ENCODE data around the gene PHYHD1. TPM values are rescaled to one million over a fixed set of nuclear protein-coding genes. Genes with fewer than 3 reads are reported as not detected.
A peak's percentile ranks its signal among the peaks of the same experiment; 100 is the strongest.
"Not testable (repeated sequence)": the region's sequence is repeated elsewhere in the genome, so short reads cannot be mapped to it uniquely, and the experiment has no call there.

PHYHD1 gene
- total RNA-seq, 2 experiments from 2014 or later = 0.21 to 0.44 TPM

DNA sequence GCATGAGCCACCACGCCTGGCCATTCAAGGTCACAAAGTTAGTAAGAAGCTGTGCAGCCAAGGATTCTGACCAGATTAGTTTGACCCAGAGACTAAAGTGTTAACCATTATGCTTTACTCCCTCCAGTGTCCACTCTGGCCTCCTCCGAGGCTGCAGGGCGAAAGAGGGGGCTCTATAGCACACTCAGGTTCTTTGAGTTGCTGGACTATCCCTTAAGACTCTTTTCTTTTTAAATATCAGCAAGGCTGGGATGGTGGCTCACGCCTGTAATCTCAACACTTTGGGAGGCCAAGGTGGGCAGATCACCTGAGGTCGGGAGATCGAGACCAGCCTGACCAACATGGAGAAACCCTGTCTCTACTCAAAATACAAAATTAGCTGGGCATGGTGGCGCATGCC is 24.2 kb downstream of the PHYHD1 start:
- POLR2A ChIA-PET = interaction anchor here (0.8 to 1.1 kb wide), 2 partner anchors 145 to 170 kb away, joined by 3 to 6 read pairs; no protein-coding TSS in a partner anchor
- not testable (repeated sequence) for ATAC-seq; H3K9me3 Mint-ChIP-seq (ENCODE audit: low read depth); H3K27ac Mint-ChIP-seq; H3K27me3 Mint-ChIP-seq; DNase-seq; H3K4me3 Mint-ChIP-seq
- H3K36me3 Mint-ChIP-seq (ENCODE audit: low read depth) = peaks cover 19% of the 10 kb centered on the region
- CTCF ChIA-PET = interaction anchor here (1.0 to 1.1 kb wide), 2 partner anchors 16 to 67 kb away, joined by 3 to 5 read pairs; no protein-coding TSS in a partner anchor
- H3K4me1 Mint-ChIP-seq = peaks cover 20% of the 10 kb centered on the region
- intact Hi-C loops (cut with DNase I, micrococcal nuclease) = loop anchor here (5.0 kb wide), 2 partner anchors 258 to 573 kb away; partner anchors contain the start of genes SET (in 1 of the 2) and URM1 (in 1 of the 2)

DNA sequence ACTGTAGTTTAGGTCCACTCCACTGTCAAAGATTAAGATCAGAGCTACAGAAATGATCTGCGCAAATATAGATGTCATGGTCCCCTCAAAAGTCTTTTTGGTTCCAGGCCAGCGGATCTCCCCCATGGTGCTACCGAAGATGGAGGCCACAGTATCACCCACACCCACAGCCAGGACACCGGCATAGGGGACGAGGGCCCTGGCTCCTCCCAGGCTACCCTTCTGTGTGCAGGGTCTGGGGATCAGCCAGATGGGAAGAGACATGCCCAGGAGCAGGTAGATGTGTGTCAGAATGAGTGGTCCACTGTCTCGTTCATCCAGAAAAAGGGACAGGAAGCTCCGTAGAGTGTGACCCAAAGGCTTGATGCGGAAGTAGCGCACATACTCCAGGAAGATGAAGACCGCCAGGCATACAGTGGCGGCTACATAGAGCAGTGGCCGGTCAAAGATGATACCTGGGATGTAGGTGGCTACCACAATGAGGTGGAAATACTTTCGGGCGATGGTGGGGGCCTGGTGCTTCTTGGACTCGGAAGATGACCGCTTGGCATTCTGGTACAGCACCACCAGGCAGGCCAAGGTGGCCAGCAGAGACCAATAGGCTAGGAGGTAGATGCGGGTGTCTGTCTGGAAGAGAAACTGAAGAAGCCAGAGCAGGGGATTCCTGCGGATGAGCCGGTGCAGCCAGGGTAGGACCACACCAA is 25.2 kb downstream of the PHYHD1 start:
- peak overlapping the region; percentile 89 for H3K4me3 Mint-ChIP-seq
- POLR2A ChIA-PET = interaction anchor here (0.7 to 1.1 kb wide), 3 partner anchors 146 to 647 kb away, joined by 3 to 6 read pairs (median 4); no protein-coding TSS in a partner anchor
- ATAC-seq = no peak
- intact Hi-C loops (cut with DNase I, micrococcal nuclease) = loop anchor here (2.0 to 5.0 kb wide), 3 partner anchors 43 to 574 kb away; partner anchors contain the start of genes SET (in 1 of the 2) and URM1 (in 1 of the 2)
- H3K9me3 Mint-ChIP-seq (ENCODE audit: low read depth) = no peaks in the 10 kb centered on the region
- peak overlapping the region; percentile 95 for H3K27ac Mint-ChIP-seq
- CTCF ChIA-PET = interaction anchor here (0.7 to 1.0 kb wide), 2 partner anchors 17 to 19 kb away, joined by 3 to 5 read pairs; no protein-coding TSS in a partner anchor
- peaks cover 23% of the 10 kb centered on the region for H3K4me1 Mint-ChIP-seq
- DNase-seq = no peak
- H3K27me3 Mint-ChIP-seq = no peaks in the 10 kb centered on the region
- peaks cover 24% of the 10 kb centered on the region for H3K36me3 Mint-ChIP-seq (ENCODE audit: low read depth)

DNA sequence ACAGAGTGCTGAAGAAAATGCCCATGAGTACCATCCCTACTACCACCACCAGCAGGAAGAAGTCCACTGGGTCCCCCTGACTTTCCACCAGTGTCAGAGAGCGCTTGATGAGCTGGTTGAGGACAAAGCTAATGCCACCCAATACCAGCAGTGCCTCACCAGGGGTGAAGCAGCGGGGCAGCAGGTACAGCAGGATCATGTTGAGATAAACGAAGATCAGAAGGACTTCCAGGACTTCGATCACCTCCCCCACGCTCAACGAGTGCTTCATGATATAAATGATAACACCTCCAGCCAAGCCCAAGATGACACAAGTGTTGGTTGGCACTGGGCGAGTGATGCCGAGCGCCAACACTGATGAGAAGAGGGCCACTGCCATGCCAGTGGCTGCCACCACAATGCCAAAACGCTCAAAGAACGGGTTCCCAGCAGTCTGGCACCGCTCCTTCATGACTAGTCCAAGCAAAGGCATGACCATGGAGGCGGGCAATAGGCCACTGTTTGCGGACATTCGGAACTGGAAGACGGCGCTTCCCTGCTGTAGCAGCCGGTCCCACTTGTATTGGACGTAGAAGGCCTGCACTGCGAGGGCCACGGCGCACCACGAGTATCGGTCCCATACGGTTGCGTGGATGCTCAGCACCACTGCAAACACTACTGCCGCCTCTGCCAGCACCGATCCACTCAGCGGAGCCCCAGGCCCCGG is 25.9 kb downstream of the PHYHD1 start:
- peak overlapping the region; percentile 95 for H3K27ac Mint-ChIP-seq
- ATAC-seq = peak; percentile 27
- intact Hi-C loops (cut with DNase I, micrococcal nuclease) = loop anchor here (1.0 to 5.0 kb wide), 20 partner anchors 44 to 696 kb away; partner anchors contain the start of genes LRRC8A (in 2 of the 2), SET (in 2 of the 2), DOLPP1 (in 1 of the 2) and DYNC2I2 (in 1 of the 2)
- H3K4me1 Mint-ChIP-seq = peaks cover 28% of the 10 kb centered on the region
- H3K36me3 Mint-ChIP-seq (ENCODE audit: low read depth) = peaks cover 30% of the 10 kb centered on the region
- peak; percentile 31 for DNase-seq
- H3K27me3 Mint-ChIP-seq = no peaks in the 10 kb centered on the region
- ChIA-PET CTCF (interaction anchor here (1.0 kb wide), 1 partner anchor 18 kb away, joined by 4 read pairs; no protein-coding TSS in a partner anchor), POLR2A (interaction anchor here (0.6 to 0.7 kb wide), 3 partner anchors 7 to 201 kb away, joined by 3 read pairs; no protein-coding TSS in a partner anchor)
- H3K4me3 Mint-ChIP-seq = peak overlapping the region; percentile 89
- H3K9me3 Mint-ChIP-seq (ENCODE audit: low read depth) = no peaks in the 10 kb centered on the region

DNA sequence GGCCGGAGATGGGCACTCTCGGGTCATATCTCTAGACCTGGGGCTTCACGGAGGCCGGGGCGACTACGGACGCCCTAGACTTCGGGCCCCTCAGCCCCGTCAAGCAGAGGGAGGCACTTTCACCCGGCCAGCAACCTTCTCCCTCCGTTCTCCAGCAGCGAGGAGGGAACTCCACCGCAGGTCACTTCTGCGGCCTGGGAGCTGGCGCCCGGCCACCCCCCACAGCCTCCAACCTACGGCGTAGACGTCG is 26.4 kb downstream of the PHYHD1 start:
- Mint-ChIP-seq H3K36me3 (ENCODE audit: low read depth) (peaks cover 30% of the 10 kb centered on the region), H3K27ac (peak overlapping the region; percentile 95), H3K4me1 (peaks cover 28% of the 10 kb centered on the region), H3K9me3 (ENCODE audit: low read depth) (no peaks in the 10 kb centered on the region), H3K4me3 (peak overlapping the region; percentile 89), H3K27me3 (no peaks in the 10 kb centered on the region)
- no peak for DNase-seq
- ChIA-PET CTCF (interaction anchor here (0.6 to 1.0 kb wide), 3 partner anchors 18 to 394 kb away, joined by 3 to 4 read pairs (median 3); no protein-coding TSS in a partner anchor), POLR2A (interaction anchor here (0.6 kb wide), 1 partner anchor 8 kb away, joined by 3 read pairs; no protein-coding TSS in a partner anchor)
- intact Hi-C loops (cut with DNase I, micrococcal nuclease) = loop anchor here (1.0 to 5.0 kb wide), 20 partner anchors 44 to 697 kb away; partner anchors contain the start of genes LRRC8A (in 2 of the 2), SET (in 2 of the 2), DOLPP1 (in 1 of the 2) and DYNC2I2 (in 1 of the 2)
- ATAC-seq = no peak

DNA sequence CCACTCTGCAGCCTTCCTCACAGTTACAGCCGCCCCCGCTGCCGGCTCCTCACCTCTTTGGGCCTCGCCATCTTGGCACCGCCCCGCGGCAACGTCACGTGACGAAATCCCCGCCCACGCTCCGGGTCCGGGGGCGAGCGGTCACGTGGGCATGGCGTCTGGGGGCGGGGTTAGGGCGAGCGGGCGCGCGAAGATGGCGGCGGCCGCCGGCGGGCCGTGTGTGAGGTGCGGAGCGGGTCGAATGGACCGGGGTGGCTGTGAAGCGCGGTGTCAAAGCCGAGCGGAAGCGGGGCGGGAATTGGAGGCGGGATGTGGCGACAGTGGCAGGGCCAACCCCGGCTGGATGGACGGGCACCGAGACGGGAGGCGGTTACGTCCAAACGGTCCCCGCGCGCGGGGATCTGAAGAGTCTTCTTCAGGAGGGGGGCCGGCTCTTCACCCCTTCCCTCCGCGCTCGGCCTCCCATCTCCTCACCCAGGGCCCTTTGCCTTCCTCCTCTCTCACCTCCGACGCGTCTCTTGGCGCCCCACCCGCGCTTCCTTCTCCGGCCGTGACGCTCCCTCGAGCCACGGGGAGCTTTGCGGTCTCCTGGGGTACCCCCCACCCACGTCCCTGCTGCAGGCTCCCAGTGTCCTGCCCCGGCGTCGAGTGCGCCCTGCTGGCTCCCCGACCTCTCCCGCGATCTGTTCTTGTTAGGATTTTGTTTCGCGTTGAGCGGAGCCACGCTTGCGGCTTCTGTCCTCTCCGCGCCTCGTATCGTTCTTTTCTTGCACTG is 26.9 kb downstream of the PHYHD1 start, which contains the start of the genes DOLK and NUP188:
DOLK (minus strand) TSS at position 77 of the 775 bp plus-strand sequence. CDS start 300 bp downstream, outside the sequence.
NUP188 (plus strand) TSS at position 173 of the 775 bp plus-strand sequence; CDS start at position 194, 21 bp downstream.
- no peaks in the 10 kb centered on the region for H3K27me3 Mint-ChIP-seq
- no peaks in the 10 kb centered on the region for H3K9me3 Mint-ChIP-seq (ENCODE audit: low read depth)
- DNase-seq (peak; percentile 99), ATAC-seq (peak; percentile 80)
- ChIA-PET POLR2A (interaction anchor here (0.6 to 1.4 kb wide), 8 partner anchors 8 to 811 kb away, joined by 3 to 7 read pairs (median 4); partner anchors contain the start of gene KYAT1), CTCF (interaction anchor here (0.6 to 1.1 kb wide), 7 partner anchors 18 to 394 kb away, joined by 3 to 4 read pairs (median 3); partner anchors contain the start of gene ENDOG)
- H3K27ac Mint-ChIP-seq = peak within 1 kb of the TSS; percentile 95
- peak within 1 kb of the TSS; percentile 89 for H3K4me3 Mint-ChIP-seq
- intact Hi-C loops (cut with DNase I, micrococcal nuclease) = loop anchor here (1.0 to 5.0 kb wide), 20 partner anchors 45 to 697 kb away; partner anchors contain the start of genes LRRC8A (in 2 of the 2), SET (in 2 of the 2), DOLPP1 (in 1 of the 2) and DYNC2I2 (in 1 of the 2)
- peaks cover 29% of the 10 kb centered on the region for H3K4me1 Mint-ChIP-seq
- peaks cover 32% of the 10 kb centered on the region for H3K36me3 Mint-ChIP-seq (ENCODE audit: low read depth)

GRCh38 chr9:128961403-128961802 is 40.6 kb downstream of the PHYHD1 start:
- H3K9me3 Mint-ChIP-seq (ENCODE audit: low read depth); H3K4me1 Mint-ChIP-seq; ATAC-seq; intact Hi-C loops (cut with DNase I, micrococcal nuclease); H3K27me3 Mint-ChIP-seq; DNase-seq; H3K4me3 Mint-ChIP-seq; H3K27ac Mint-ChIP-seq: not testable (repeated sequence)
- H3K36me3 Mint-ChIP-seq (ENCODE audit: low read depth) = peaks cover 40% of the 10 kb centered on the region
- CTCF ChIA-PET = interaction anchor here (0.6 to 0.7 kb wide), 3 partner anchors 19 to 631 kb away, joined by 3 read pairs; no protein-coding TSS in a partner anchor
- POLR2A ChIA-PET = interaction anchor here (0.6 kb wide), 1 partner anchor 13 kb away, joined by 4 read pairs; no protein-coding TSS in a partner anchor

GRCh38 chr9:128969491-128969890 is 48.7 kb downstream of the PHYHD1 start:
- Mint-ChIP-seq H3K9me3 (ENCODE audit: low read depth) (no peaks in the 10 kb centered on the region), H3K27ac (no peak overlapping the region), H3K27me3 (no peaks in the 10 kb centered on the region), H3K4me3 (no peak overlapping the region), H3K4me1 (no peaks in the 10 kb centered on the region), H3K36me3 (ENCODE audit: low read depth) (peaks cover 53% of the 10 kb centered on the region)
- intact Hi-C loops (cut with DNase I, micrococcal nuclease) = no loop called here
- DNase-seq (no peak), ATAC-seq (no peak)
- ChIA-PET POLR2A (no interaction called here), CTCF (no interaction called here)

GRCh38 chr9:128972956-128973355 is 52.2 kb downstream of the PHYHD1 start:
- Mint-ChIP-seq H3K27ac (no peak overlapping the region), H3K27me3 (no peaks in the 10 kb centered on the region), H3K36me3 (ENCODE audit: low read depth) (peaks cover 63% of the 10 kb centered on the region), H3K9me3 (ENCODE audit: low read depth) (no peaks in the 10 kb centered on the region), H3K4me3 (no peak overlapping the region), H3K4me1 (no peaks in the 10 kb centered on the region)
- ChIA-PET POLR2A (no interaction called here), CTCF (no interaction called here)
- intact Hi-C loops (cut with DNase I, micrococcal nuclease) = no loop called here
- ATAC-seq = no peak
- DNase-seq = no peak

- POLR2A ChIA-PET = no interaction called here
- CTCF ChIA-PET = no interaction called here
- H3K36me3 Mint-ChIP-seq (ENCODE audit: low read depth) = peaks cover 63% of the 10 kb centered on the region
These were observed 58.3 kb downstream of the PHYHD1 start for GRCh38 chr9:128979111-128979510.

DNA sequence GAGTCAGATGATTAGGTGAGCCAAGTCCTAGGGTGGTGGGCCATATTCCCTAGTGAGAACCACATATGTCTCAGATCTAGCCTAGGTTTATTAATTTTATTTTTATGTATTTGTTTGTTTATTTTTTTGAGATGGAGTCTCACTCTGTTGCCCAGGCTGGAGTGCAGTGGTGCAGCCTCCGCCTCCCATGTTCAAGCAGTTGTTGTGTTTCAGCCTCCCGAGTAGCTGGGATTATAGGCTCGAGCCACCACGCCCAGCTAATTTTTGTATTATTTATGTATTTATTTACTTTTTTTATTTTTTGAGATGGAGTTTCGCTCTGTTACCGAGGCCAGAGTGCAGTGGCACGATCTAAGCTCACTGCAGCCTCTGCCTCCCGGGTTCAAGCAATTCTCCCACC is 62.8 kb downstream of the PHYHD1 start:
- ChIA-PET CTCF (no interaction called here), POLR2A (no interaction called here)
- intact Hi-C loops (cut with DNase I, micrococcal nuclease) = no loop called here
- Mint-ChIP-seq H3K27ac (no peak overlapping the region), H3K27me3 (no peaks in the 10 kb centered on the region), H3K4me3 (no peak overlapping the region), H3K4me1 (no peaks in the 10 kb centered on the region), H3K36me3 (ENCODE audit: low read depth) (peaks cover 74% of the 10 kb centered on the region), H3K9me3 (ENCODE audit: low read depth) (no peaks in the 10 kb centered on the region)
- ATAC-seq (no peak), DNase-seq (no peak)

More at GRCh38 chr9:128979111-128979510, 58.3 kb downstream of the PHYHD1 start:
- Mint-ChIP-seq H3K27me3 (no peaks in the 10 kb centered on the region), H3K9me3 (ENCODE audit: low read depth) (no peaks in the 10 kb centered on the region), H3K27ac (no peak overlapping the region), H3K4me1 (no peaks in the 10 kb centered on the region), H3K4me3 (no peak overlapping the region)
- DNase-seq = no peak
- intact Hi-C loops (cut with DNase I, micrococcal nuclease) = no loop called here
- no peak for ATAC-seq
